K562 (cell line): Measurements from ENCODE around the gene ATCAY. TPM values are rescaled to one million over a fixed set of nuclear protein-coding genes. Genes with fewer than 3 reads are reported as not detected.

ENCODE experiments used
- BRD9 ChIP-seq: fragments of 450-650 bp; IDR thresholded peaks from 2 replicates; pipeline ENCODE4 v1.6.1; 2018; ENCODE audit warnings: low read depth; ENCODE audit not compliant: partially characterized antibody
- CREB1 ChIP-seq, 2 experiments: sonication (generic) in 1 of 2; formaldehyde crosslinking in 1 of 2; IDR thresholded peaks; 2 replicates each; pipeline versions ENCODE4 v1.6.1 to v1.8.0; 2012 to 2022; ENCODE audit warnings: inconsistent platforms in 1 of 2, mild to moderate bottlenecking in 1 of 2, missing genetic modification reagents in 1 of 2, moderate library complexity in 1 of 2
- EHMT2 ChIP-seq: fragments of 450-650 bp; IDR thresholded peaks from 2 replicates; pipeline ENCODE4 v1.6.1; 2018; ENCODE audit warnings: antibody characterized with exemption
- KAT8 ChIP-seq: fragments of 450-650 bp; IDR thresholded peaks from 2 replicates; pipeline ENCODE4 v1.6.1; 2016; ENCODE audit warnings: low read depth, mild to moderate bottlenecking
- PCBP1 ChIP-seq: fragments of 200-400 bp; formaldehyde crosslinking; IDR thresholded peaks from 2 replicates; pipeline ENCODE4 v1.6.1; 2018; ENCODE audit warnings: mild to moderate bottlenecking, low read depth, low read length; ENCODE audit not compliant: poor library complexity, severe bottlenecking
- RAD21 ChIP-seq, 2 experiments: fragments of 250-450 bp in 1 of 2; fragments of 450-650 bp in 1 of 2; sonication (Bioruptor Pico) in 1 of 2; formaldehyde crosslinking in 1 of 2; IDR thresholded peaks in 1 of 2; conservative IDR thresholded peaks in 1 of 2; 2 replicates each; pipeline versions ENCODE4 v1.4.0 to v1.8.0; 2020 to 2022; ENCODE audit warnings: mild to moderate bottlenecking in 2 of 2, moderate library complexity in 1 of 2
- RBM25 ChIP-seq: fragments of 200-400 bp; formaldehyde crosslinking; IDR thresholded peaks from 2 replicates; pipeline ENCODE4 v1.6.1; 2018; ENCODE audit warnings: low read length, low read depth, moderate library complexity; ENCODE audit not compliant: severe bottlenecking
- RNF2 ChIP-seq: sonication (generic); IDR thresholded peaks from 2 replicates; pipeline ENCODE4 v1.6.1; 2016
- SAP30 ChIP-seq: fragments of 200-600 bp; sonication (generic); IDR thresholded peaks from 2 replicates; pipeline ENCODE4 v1.6.1; 2012; ENCODE audit warnings: borderline replicate concordance, low read depth, mild to moderate bottlenecking, moderate library complexity, low read length, control low read depth, inconsistent platforms; ENCODE audit not compliant: insufficient read depth, poor library complexity, severe bottlenecking
- TBL1XR1 ChIP-seq, 2 experiments: IDR thresholded peaks; 2 replicates each; pipeline ENCODE4 v1.6.1; 2012; ENCODE audit warnings: improper control_type of control experiment in 2 of 2, low read length in 2 of 2, mild to moderate bottlenecking in 1 of 2
- TRIM24 ChIP-seq, 2 experiments: fragments of 450-650 bp; IDR thresholded peaks; 2 replicates each; pipeline ENCODE4 v1.6.1; 2016
- ZFP36 ChIP-seq: fragments of 150-350 bp; IDR thresholded peaks from 2 replicates; pipeline ENCODE4 v1.6.1; 2018; ENCODE audit warnings: low read length, low read depth; ENCODE audit not compliant: partially characterized antibody
- polyA plus RNA-seq, 8 experiments: library from polyadenylated mRNA; depleted of rRNA in 4 of 8; stranded (reverse) in 5 of 8; unstranded in 3 of 8; fragments of >200 nt; fragmentation: Nextera tagmentation in 2 of 8; fragmentation: Illumina TruSeq in 1 of 8; extraction: Ambion mirVana in 2 of 8; extraction: Trizol in 1 of 8; gene quantifications; 2 replicates each; pipeline versions ENCODE4 v1.2.1 to v1.2.3, GENCODE V29; 2011 to 2014; ENCODE audit warnings: inconsistent platforms in 1 of 8, missing spikeins in 1 of 8
- total RNA-seq, 7 experiments: library from RNA; depleted of rRNA in 6 of 7; stranded (reverse); fragments of >200 nt in 6 of 7; fragmentation: Illumina TruSeq in 2 of 7; extraction: Trizol in 2 of 7; gene quantifications; 2 replicates each; pipeline versions ENCODE4 v1.2.1 to v1.2.3, GENCODE V29; 2011 to 2021; ENCODE audit warnings: low replicate concordance in 1 of 7
- TF ChIP-seq, protein P1 (sequence below): fragments of 200-800 bp; sonication (Bioruptor generic); IDR thresholded peaks from 2 replicates; pipeline ENCODE4 v1.6.1; 2017; ENCODE audit warnings: missing genetic modification characterization, missing compliant biosample characterization
- TF ChIP-seq, protein P2 (sequence below): sonication (generic); formaldehyde crosslinking; IDR thresholded peaks from 2 replicates; pipeline ENCODE4 v1.8.0; 2022; ENCODE audit warnings: mild to moderate bottlenecking, missing genetic modification reagents, borderline replicate concordance
- TF ChIP-seq, protein P3 (sequence below): fragments of 250-450 bp; sonication (Bioruptor Pico); IDR thresholded peaks from 2 replicates; pipeline ENCODE4 v1.4.0; 2020; ENCODE audit warnings: mild to moderate bottlenecking
- TF ChIP-seq, protein P4 (sequence below): sonication (generic); formaldehyde crosslinking; IDR thresholded peaks from 2 replicates; pipeline ENCODE4 v1.8.1; 2023; ENCODE audit warnings: mild to moderate bottlenecking, missing genetic modification reagents

The ATCAY gene
- total and polyA plus RNA-seq, 9 of the 15 experiments (the other 6 are each of a cell fraction or from before 2014, with no cell fraction given): not detected

DNA sequence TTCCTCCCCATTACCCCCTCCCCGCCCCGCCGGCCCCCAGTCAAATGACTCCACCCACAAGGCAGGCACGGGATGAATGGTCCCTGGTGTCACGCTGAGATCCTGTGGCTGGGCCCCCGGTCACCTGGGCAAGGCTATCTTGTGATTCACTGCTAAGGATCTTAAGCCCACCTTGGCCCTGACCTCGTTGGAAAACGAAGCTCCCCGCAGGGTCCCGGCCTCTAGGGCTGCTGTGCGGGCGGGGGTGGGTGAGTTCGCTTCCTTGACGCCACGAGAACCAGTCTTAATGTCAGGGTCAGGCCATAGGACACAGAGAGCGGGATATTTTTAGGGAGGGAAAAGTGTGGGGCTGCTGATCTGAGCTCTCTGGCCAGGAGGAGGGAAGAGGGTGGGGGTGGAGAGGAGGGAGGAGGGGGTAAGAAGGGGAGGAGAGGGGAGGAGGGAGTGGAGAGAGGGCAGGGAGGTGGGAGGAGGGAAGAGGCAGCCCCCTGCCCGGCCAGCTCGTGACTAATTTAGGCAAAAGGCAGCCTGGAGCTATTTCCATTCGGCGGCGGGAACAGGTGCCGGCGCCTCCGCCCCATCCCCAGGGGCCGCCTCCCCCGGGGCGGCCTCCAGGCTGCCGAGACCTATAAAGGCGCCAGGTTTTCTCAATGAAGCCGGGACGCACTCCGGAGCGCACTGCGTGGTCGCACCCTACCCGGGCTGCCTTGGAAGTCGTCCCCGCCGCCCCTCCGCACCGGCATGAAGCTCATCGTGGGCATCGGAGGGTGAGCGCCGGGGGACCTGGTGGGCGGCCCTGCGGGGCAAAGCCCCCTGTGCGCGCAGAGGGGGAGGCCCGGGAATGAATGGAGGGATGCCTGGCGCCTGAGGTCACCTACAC is 52.7 kb downstream of the ATCAY start, which contains the start of gene NMRK2 (continued):
- TF ChIP-seq, protein P1, sequence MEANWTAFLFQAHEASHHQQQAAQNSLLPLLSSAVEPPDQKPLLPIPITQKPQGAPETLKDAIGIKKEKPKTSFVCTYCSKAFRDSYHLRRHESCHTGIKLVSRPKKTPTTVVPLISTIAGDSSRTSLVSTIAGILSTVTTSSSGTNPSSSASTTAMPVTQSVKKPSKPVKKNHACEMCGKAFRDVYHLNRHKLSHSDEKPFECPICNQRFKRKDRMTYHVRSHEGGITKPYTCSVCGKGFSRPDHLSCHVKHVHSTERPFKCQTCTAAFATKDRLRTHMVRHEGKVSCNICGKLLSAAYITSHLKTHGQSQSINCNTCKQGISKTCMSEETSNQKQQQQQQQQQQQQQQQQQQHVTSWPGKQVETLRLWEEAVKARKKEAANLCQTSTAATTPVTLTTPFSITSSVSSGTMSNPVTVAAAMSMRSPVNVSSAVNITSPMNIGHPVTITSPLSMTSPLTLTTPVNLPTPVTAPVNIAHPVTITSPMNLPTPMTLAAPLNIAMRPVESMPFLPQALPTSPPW (CRISPR knock-in tag): 0 out of 2 replicates have a peak, but pooled peaks have one; percentile 10
- TF ChIP-seq TBL1XR1 (IDR thresholded peaks at IDR 0.05; ENCODE audit: low read length in 2 of 2) (no peak), RBM25 (peak; percentile 46), BRD9 (no peak), TRIM24 (IDR thresholded peaks at IDR 0.05) (no peak), EHMT2 (no peak), RNF2 (no peak), ZFP36 (peak; percentile 85), RAD21 (CRISPR knock-in tag; conservative IDR thresholded peaks at IDR 0.05 in 1 of 2, IDR thresholded peaks at IDR 0.05 in 1 of 2) (no peak), CREB1 (IDR thresholded peaks at IDR 0.05) (no peak), CREB1 (CRISPR knock-in tag; IDR thresholded peaks at IDR 0.05) (no peak), SAP30 (no peak), PCBP1 (no peak), KAT8 (no peak)
- TF ChIP-seq, protein P2, sequence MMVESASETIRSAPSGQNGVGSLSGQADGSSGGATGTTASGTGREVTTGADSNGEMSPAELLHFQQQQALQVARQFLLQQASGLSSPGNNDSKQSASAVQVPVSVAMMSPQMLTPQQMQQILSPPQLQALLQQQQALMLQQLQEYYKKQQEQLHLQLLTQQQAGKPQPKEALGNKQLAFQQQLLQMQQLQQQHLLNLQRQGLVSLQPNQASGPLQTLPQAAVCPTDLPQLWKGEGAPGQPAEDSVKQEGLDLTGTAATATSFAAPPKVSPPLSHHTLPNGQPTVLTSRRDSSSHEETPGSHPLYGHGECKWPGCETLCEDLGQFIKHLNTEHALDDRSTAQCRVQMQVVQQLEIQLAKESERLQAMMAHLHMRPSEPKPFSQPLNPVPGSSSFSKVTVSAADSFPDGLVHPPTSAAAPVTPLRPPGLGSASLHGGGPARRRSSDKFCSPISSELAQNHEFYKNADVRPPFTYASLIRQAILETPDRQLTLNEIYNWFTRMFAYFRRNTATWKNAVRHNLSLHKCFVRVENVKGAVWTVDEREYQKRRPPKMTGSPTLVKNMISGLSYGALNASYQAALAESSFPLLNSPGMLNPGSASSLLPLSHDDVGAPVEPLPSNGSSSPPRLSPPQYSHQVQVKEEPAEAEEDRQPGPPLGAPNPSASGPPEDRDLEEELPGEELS (CRISPR knock-in tag): no peak
- TF ChIP-seq, protein P3, sequence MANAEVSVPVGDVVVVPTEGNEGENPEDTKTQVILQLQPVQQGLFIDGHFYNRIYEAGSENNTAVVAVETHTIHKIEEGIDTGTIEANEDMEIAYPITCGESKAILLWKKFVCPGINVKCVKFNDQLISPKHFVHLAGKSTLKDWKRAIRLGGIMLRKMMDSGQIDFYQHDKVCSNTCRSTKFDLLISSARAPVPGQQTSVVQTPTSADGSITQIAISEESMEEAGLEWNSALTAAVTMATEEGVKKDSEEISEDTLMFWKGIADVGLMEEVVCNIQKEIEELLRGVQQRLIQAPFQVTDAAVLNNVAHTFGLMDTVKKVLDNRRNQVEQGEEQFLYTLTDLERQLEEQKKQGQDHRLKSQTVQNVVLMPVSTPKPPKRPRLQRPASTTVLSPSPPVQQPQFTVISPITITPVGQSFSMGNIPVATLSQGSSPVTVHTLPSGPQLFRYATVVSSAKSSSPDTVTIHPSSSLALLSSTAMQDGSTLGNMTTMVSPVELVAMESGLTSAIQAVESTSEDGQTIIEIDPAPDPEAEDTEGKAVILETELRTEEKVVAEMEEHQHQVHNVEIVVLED (CRISPR knock-in tag): no peak
- TF ChIP-seq, protein P4, sequence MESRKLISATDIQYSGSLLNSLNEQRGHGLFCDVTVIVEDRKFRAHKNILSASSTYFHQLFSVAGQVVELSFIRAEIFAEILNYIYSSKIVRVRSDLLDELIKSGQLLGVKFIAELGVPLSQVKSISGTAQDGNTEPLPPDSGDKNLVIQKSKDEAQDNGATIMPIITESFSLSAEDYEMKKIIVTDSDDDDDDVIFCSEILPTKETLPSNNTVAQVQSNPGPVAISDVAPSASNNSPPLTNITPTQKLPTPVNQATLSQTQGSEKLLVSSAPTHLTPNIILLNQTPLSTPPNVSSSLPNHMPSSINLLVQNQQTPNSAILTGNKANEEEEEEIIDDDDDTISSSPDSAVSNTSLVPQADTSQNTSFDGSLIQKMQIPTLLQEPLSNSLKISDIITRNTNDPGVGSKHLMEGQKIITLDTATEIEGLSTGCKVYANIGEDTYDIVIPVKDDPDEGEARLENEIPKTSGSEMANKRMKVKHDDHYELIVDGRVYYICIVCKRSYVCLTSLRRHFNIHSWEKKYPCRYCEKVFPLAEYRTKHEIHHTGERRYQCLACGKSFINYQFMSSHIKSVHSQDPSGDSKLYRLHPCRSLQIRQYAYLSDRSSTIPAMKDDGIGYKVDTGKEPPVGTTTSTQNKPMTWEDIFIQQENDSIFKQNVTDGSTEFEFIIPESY: peak; percentile 39; the same call in 1 of the 2 replicates
